PC-9 (cell line): ENCODE data around the gene WDR38.

Experiments
- EZH2 ChIP-seq: fragments of 200-600 bp; sonication (generic); IDR thresholded peaks from 2 replicates; pipeline ENCODE4 v1.8.0; 2017; ENCODE audit warnings: antibody characterized with exemption, low read depth
- TF ChIP-seq, protein P1 (sequence below): fragments of 200-600 bp; sonication (generic); conservative IDR thresholded peaks from 2 replicates; pipeline ENCODE4 v1.6.1; 2017; ENCODE audit warnings: mixed run types, antibody characterized with exemption, mild to moderate bottlenecking, moderate library complexity

DNA sequence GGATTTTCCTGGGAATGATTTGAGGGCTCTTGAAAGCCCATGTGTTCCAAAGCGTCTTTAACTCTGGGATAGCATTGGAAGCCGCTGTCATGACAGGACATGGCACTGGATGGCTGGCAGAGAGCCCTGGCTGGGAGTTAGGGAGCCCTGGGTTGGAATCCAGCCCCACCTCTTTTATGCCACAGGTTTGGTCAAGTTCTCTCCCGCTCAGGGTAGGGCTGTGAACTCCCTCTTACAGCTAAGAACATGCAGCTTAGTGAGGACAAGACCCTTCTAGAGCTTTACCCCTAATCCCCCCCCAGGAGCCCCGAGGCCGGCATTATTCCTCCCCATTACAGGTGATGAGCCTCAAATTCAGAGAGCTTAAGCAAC, 39.1 kb upstream of the WDR38 start:
- TF ChIP-seq, protein P1, sequence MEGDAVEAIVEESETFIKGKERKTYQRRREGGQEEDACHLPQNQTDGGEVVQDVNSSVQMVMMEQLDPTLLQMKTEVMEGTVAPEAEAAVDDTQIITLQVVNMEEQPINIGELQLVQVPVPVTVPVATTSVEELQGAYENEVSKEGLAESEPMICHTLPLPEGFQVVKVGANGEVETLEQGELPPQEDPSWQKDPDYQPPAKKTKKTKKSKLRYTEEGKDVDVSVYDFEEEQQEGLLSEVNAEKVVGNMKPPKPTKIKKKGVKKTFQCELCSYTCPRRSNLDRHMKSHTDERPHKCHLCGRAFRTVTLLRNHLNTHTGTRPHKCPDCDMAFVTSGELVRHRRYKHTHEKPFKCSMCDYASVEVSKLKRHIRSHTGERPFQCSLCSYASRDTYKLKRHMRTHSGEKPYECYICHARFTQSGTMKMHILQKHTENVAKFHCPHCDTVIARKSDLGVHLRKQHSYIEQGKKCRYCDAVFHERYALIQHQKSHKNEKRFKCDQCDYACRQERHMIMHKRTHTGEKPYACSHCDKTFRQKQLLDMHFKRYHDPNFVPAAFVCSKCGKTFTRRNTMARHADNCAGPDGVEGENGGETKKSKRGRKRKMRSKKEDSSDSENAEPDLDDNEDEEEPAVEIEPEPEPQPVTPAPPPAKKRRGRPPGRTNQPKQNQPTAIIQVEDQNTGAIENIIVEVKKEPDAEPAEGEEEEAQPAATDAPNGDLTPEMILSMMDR = no peak
- no peak for TF ChIP-seq EZH2
